Measurements from ENCODE around the gene PCCA. TPM values are rescaled to one million over a fixed set of nuclear protein-coding genes. Genes with fewer than 3 reads are reported as not detected.

PCCA gene
- total and polyA plus RNA-seq, 4 donors: 30.1 to 160 (median 76.3) TPM

- H3K36me3 ChIP-seq (ENCODE audit: control insufficient read depth in 4 of 4, insufficient read depth in 3 of 4, low read depth in 1 of 4, low read length in 3 of 4): no peaks in the 10 kb centered on the region
- no peak for TF ChIP-seq JUND (IDR thresholded peaks at IDR 0.05)
- TF ChIP-seq RAD21 (IDR thresholded peaks at IDR 0.05): peak; percentile 30 to 39
- no peak overlapping the region for H3K4me3 ChIP-seq (ENCODE audit: low read depth in 1 of 3, low read length in 3 of 3)
- no peak for DNase-seq (ENCODE audit: low spot score)
- H3K9ac ChIP-seq (ENCODE audit: low read depth in 1 of 2, low read length in 2 of 2): no peak overlapping the region
- H3K4me1 ChIP-seq (ENCODE audit: control insufficient read depth in 4 of 4, insufficient read depth in 4 of 4, low read length in 3 of 4): peaks cover 3 to 38% (median 28%) of the 10 kb centered on the region in 4 donors
- no peaks in the 10 kb centered on the region for H3K27me3 ChIP-seq (ENCODE audit: control insufficient read depth in 4 of 4, insufficient read depth in 4 of 4, low read length in 3 of 4)
- H3K27ac ChIP-seq (ENCODE audit: low read depth in 1 of 2, low read length in 2 of 2): peak overlapping the region in 1 of 2 donors; percentile 19
- no peaks in the 10 kb centered on the region for H3K9me3 ChIP-seq (ENCODE audit: control insufficient read depth in 4 of 4, low read length in 3 of 4)
- WGBS: 55% methylated on average over 8 of the region's 8 CpGs
Observed at GRCh38 chr13:100565286-100565685, 476.4 kb downstream of the PCCA start.

- H3K9ac ChIP-seq (ENCODE audit: low read depth in 1 of 2, low read length in 2 of 2): no peak overlapping the region
- H3K4me1 ChIP-seq (ENCODE audit: control insufficient read depth in 4 of 4, insufficient read depth in 4 of 4, low read length in 3 of 4): peaks cover 0 to 25% (median 15%) of the 10 kb centered on the region in 4 donors
- TF ChIP-seq, protein P1, sequence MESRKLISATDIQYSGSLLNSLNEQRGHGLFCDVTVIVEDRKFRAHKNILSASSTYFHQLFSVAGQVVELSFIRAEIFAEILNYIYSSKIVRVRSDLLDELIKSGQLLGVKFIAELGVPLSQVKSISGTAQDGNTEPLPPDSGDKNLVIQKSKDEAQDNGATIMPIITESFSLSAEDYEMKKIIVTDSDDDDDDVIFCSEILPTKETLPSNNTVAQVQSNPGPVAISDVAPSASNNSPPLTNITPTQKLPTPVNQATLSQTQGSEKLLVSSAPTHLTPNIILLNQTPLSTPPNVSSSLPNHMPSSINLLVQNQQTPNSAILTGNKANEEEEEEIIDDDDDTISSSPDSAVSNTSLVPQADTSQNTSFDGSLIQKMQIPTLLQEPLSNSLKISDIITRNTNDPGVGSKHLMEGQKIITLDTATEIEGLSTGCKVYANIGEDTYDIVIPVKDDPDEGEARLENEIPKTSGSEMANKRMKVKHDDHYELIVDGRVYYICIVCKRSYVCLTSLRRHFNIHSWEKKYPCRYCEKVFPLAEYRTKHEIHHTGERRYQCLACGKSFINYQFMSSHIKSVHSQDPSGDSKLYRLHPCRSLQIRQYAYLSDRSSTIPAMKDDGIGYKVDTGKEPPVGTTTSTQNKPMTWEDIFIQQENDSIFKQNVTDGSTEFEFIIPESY (IDR thresholded peaks at IDR 0.05): no peak
- TF ChIP-seq ATF3 (IDR thresholded peaks at IDR 0.05): no peak
- no peak for TF ChIP-seq YY1 (IDR thresholded peaks at IDR 0.05)
- TF ChIP-seq SP1 (IDR thresholded peaks at IDR 0.05): no peak
- TF ChIP-seq HNF4A (conservative IDR thresholded peaks at IDR 0.05): no peak
- no peak for TF ChIP-seq RXRA (IDR thresholded peaks at IDR 0.05)
- TF ChIP-seq MAX (IDR thresholded peaks at IDR 0.05): no peak
- TF ChIP-seq, protein P2, sequence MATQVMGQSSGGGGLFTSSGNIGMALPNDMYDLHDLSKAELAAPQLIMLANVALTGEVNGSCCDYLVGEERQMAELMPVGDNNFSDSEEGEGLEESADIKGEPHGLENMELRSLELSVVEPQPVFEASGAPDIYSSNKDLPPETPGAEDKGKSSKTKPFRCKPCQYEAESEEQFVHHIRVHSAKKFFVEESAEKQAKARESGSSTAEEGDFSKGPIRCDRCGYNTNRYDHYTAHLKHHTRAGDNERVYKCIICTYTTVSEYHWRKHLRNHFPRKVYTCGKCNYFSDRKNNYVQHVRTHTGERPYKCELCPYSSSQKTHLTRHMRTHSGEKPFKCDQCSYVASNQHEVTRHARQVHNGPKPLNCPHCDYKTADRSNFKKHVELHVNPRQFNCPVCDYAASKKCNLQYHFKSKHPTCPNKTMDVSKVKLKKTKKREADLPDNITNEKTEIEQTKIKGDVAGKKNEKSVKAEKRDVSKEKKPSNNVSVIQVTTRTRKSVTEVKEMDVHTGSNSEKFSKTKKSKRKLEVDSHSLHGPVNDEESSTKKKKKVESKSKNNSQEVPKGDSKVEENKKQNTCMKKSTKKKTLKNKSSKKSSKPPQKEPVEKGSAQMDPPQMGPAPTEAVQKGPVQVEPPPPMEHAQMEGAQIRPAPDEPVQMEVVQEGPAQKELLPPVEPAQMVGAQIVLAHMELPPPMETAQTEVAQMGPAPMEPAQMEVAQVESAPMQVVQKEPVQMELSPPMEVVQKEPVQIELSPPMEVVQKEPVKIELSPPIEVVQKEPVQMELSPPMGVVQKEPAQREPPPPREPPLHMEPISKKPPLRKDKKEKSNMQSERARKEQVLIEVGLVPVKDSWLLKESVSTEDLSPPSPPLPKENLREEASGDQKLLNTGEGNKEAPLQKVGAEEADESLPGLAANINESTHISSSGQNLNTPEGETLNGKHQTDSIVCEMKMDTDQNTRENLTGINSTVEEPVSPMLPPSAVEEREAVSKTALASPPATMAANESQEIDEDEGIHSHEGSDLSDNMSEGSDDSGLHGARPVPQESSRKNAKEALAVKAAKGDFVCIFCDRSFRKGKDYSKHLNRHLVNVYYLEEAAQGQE (IDR thresholded peaks at IDR 0.05): no peak
- no peak for TF ChIP-seq JUND (IDR thresholded peaks at IDR 0.05)
- TF ChIP-seq GABPA (IDR thresholded peaks at IDR 0.05 in 1 of 2, conservative IDR thresholded peaks at IDR 0.05 in 1 of 2): no peak
- no peak for TF ChIP-seq TAF1 (conservative IDR thresholded peaks at IDR 0.05)
- TF ChIP-seq HNF4G (IDR thresholded peaks at IDR 0.05): no peak
- no peak for TF ChIP-seq EGR1 (IDR thresholded peaks at IDR 0.05; ENCODE audit: low read depth in 2 of 2)
- TF ChIP-seq FOXA2 (IDR thresholded peaks at IDR 0.05): no peak
- no peaks in the 10 kb centered on the region for H3K9me3 ChIP-seq (ENCODE audit: control insufficient read depth in 4 of 4, low read length in 3 of 4)
- H3K36me3 ChIP-seq (ENCODE audit: control insufficient read depth in 4 of 4, insufficient read depth in 3 of 4, low read depth in 1 of 4, low read length in 3 of 4): no peaks in the 10 kb centered on the region
- H3K27ac ChIP-seq (ENCODE audit: low read depth in 1 of 2, low read length in 2 of 2): no peak overlapping the region
- no peak overlapping the region for H3K4me3 ChIP-seq (ENCODE audit: low read depth in 1 of 3, low read length in 3 of 3)
- WGBS: 91% methylated on average over 6 of the region's 6 CpGs
- DNase-seq (ENCODE audit: low spot score): no peak
- H3K27me3 ChIP-seq (ENCODE audit: control insufficient read depth in 4 of 4, insufficient read depth in 4 of 4, low read length in 3 of 4): no peaks in the 10 kb centered on the region
Observed at GRCh38 chr13:100566543-100566942, 477.6 kb downstream of the PCCA start.

Measured in liver (tissue), 9 donors.